SW480 (cell line): ENCODE data around the gene BMERB1.
"Not testable (repeated sequence)": the region's sequence is repeated elsewhere in the genome, so short reads cannot be mapped to it uniquely, and the experiment has no call there.

Experiments
- DNase-seq: peaks from one replicate; pipeline ENCODE4 v3.0.0-alpha.2; 2016; ENCODE audit warnings: low spot score

The BMERB1 gene

DNA sequence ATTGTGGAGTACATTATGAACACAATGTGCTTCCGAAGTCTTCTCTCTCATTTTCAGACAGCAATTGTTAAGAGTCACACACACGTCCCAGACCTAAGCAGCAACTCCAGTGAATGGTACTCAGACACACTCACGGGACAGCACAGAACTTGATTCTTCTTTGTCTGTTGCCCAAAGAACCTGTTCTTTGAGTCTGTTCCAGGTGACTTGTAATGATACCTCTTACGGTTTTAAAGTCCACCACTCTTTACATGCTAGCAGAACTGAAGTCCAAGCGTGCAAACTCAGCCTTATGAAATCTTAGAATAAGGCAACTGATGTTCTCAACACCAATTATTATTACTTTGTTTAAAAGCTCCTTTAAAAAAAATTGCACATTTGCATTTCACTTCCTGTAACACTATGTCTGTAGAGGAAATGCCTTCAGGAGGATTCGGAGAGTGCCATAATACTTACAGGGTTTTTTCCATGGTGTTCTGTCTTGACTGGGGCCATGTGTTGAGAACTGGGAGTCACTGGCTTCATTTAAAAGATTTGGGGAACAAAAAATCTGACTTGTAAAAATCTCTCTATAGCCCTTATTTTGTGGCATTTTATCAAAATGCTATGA is 160.4 kb downstream of the BMERB1 start:
- no peak for DNase-seq

DNA sequence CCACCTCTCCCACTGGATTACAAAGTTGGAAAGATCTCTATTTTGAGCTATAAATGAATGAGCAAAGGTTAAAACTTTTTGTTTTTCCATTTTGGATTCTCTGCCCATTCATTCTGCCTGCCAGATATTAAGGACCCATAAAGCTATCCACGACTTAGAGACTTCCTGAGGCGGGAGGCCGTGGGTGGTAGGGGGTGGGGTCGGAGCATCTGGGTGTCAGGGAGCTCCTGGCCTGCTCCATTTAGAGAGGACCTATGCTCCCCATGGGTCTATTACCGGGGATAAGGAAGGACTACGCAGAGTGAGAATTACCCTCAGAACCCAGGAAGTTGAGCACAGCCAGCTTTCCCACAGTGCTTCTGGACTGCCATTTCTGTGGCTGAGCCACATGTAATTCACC is 162.7 kb downstream of the BMERB1 start:
- no peak for DNase-seq

DNA sequence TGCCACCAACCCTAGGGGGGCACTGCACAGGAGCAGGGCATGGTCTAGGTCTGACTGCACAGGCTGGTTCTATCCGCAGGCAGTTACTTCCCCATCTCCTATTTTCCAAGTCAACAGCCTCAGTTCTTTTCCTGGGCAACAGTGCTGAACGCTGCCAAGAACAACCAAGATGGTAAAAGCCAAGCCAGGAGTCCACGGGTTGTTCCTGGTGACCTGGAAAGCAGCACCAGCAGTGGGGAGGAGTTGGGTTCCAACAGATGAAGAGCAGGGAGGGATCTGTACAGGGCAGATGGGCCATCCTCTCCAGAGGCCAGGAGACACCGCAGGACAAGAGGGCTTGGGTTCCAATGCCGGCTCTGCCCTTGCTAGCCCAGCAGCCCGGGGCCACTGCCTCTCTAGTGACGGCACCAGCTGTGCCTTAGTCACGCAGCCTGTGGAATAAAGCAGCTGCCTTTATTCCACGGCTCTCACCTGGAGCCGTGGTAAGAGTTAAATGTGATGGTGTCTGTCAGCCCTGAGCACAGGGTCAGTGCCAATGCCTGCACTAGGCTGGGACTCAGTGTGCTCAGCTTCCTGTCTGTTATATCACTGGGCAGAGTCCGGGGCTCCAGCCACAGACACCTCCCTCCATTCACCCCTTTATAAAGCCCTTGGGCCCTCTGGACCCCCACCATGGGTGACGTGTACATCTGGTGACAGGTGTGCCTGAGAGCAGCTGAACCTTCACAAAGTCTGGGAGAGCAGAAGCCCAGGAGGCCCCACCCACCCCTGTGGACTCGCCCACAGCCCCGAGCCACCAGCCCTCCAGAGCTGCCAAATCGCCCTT is 163.6 kb downstream of the BMERB1 start:
- DNase-seq: no peak

DNA sequence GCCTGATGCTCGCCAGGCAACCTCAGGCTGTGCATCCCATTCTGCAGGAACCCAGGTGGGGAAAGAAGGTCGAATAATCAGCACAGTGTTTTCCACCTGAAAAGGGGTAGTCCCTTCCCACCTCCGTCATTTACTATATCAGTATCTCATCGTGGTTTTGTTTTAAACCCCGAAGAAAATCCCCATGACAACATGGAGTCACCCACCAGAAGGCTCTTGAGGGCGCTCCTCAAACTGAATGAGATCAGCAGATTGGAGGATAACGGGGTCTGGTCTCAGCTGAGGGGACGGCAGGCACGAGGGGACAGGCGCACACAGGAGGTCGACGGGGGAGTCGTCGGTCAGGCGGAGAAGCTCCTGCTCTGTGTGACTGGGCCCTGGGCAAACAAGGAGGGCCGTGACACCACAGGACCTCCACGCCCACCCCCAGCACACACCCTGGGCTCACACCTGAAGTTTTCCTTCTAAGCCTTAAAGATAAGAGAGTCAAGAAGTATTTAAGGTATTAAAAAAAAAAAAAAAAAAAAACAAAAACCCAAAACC is 164.3 kb downstream of the BMERB1 start:
- no peak for DNase-seq

DNA sequence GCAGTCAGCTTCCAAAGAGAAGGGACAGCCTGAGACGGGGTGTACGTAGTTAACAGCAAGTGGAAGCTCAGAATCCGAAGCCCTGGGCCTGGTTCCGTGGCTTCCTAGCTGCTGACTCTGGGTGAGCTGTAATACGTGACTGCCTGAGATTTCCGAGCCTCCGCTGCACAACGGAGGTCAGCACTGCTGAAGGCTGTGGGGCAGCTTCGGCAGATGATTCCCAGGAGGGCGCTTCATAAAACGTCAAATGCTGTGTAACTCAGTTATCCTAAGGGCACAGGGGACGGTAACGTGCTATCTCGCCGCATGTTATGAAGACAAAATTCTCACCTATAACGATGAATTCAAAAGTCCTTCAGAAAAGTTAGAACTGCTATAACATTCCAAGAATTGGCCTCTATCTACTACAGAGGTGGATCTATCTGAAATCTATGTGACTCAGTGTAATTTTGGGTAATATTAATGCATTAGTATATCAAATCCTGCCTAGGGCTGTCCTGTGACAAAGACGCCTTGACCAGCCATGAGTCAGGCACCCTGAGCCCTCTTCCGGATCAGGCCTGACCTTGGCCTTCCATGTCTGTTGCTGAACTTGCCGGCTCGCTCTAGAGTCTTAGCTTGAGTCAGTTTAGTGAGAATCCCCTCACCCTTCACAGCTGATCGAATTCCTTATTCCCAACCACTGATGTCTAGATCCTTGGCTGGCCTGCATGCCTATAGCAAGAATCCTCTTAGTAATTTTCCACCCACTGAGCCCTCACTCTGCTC is 165.1 kb downstream of the BMERB1 start:
- no peak for DNase-seq

DNA sequence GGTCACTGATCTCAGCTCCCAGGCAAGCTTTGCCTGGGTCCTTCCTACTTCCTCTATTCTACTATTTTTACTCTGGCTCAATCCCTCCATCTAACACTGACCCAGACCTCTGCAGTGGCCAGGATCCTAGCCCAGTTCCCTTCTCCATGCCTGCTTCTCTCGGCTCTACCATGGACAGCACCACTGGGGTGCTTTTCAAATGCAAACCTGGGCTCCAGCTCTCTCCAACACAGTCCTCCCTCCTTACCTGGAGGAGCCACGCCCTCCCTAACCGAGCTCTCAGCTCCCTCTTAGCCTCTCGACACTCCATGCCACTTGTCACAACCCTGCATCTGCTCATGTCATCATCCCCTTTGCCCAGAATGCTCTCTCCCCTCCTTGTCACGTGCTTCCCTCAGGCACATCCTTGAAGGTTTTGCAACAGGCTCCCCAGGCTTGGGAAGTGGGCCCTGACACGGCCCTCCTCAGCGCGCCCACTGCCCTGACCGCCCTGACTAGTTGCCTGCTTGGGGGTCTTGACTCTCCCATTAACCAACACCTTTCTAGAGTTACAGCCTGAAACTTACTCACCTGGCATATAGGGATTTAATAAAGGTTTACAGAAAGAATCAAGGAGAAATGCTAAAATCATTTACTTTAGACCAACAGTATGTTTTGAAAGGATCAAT is 167.0 kb downstream of the BMERB1 start:
- DNase-seq: no peak

DNA sequence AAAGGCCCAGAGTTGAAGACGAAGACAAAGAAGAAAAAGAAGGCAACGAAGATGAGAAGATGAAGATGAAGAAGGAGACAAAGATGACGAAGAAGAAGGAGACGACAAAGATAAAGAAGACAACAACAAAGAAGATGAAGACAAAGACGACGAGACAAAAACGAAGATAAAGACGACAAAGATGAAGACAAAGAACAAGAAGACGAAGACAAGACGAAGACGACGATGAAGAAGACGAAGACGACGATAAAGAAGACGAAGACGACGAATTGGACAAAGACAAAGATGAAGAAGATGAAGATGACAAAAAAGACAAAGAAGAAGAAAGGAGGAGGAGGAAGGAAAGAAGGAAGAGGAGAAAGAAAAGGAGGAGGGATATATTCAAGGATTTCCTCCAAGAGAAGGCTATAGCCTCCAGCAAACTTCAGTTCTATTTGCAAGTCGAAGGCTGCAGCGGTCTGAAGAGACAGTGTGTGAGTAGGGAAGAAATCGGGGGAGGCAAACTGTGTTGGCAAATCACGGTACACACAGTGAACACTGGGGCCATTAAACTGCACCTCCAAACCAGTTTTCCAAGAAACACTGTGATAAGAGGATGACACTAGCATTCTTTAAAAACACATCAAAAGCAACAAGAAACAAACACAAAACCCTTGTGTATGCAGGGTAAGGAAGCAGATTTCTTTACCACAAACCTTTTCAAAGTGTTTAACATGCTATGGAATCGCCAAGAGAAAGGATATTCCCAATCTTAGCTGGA is 168.1 kb downstream of the BMERB1 start:
- DNase-seq: no peak

DNA sequence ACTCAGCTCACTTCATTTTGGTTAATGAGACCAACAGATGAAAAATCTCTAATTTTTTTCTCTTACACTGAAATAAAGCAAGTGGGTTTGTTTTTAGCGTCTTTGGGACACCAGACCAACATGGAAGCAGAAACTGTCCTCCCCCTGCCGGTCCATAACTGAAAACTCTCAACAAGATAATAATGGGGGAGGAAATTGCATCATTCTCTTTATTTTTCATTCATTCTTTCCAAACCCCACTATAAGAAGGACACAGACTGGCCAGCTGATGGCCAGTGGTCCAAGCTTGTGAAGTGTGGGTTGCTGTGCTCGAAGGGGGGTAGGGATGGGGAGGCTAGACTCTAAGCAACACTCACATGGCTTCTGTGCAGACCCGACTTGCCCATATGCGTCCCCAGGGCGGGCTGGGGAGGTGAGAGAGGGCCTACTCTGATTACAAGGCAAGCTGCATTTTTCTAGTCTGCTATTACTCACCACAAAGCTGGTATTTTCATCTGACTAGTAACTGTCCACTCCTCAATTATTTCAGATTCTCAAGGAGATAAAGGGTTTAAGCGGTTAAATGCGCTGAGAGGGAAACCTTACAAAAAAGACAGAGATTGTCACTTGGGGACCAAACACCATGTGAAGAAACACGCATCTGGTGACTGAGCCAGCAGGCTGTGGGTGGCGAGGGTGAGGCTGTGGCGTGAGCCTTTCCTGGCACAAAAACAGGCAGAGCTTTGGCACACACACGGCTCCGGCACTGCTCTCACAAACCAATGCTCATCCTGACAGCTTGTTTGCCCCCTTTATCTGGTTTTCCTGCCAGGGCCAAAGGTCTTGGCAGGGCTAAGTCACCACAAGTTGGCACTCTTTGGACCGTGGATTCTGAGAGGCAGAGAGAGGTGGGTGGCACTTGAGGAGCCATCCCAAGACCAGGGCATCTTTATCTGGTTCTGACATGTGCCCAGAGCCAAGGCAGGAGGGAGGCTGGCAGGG is 170.4 kb downstream of the BMERB1 start:
- no peak for DNase-seq

DNA sequence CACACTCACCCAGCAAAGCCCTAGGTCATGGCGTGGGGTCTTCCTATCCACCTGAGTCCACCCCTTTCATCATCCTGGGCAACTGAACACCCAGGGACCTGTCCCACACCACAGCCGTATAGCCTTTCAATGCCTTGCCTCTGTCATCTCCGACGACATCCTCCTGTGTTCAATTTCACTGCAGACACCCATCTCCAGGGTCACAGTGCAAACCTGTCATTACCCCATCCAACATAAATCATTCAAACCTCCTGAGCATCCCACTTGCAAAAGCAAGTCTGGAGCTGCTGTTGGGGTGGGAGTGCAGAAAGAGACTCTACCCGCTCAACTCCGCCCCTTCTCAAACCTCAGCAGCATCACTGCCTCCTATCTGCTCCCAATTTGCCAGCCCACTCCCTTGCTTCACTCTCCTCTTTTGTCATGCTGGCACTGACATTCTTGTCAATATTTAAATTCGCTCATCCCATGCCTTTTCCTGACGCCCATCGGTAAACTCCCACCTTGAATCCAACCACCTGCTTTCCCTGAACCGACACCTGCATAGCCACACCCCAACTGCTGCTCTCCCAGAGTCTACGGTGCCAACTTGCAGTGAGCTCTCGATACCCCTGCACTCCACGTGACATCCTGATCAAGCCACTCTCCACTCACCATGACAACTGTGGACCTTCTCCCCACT is 171.6 kb downstream of the BMERB1 start:
- no peak for DNase-seq

DNA sequence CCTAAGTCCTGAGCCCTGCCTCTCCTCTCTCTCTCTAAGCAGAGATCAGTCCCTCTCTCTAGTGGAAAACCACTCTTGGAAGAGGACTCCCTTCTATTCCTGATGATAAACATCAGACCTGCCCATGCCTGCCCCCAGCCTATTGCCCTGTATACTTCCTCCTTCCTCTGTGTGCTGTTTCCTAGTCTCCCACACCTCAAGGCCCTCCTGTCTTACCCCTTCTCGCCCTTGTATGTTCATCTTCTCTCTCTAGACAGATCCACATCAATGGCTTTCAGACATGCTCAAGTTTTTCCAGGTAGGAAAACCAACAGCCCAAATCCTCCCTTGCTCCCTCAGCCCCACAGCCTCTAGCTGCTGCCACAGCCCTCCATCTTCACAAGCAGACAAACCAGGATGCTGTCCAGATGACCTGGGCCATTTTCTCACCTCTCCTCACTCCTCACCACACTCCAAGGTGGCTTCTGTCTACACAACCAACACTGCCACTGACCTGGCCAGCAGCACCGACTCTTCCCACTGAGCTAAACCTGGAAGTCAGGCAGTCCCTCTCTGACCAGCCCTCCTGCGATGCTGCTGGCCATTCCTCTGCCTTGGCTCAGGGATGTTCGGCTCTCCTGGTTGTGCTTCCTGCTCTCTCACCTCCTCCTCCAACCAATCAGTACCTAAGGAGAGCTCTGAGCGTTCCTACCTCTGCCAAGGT is 172.3 kb downstream of the BMERB1 start:
- no peak for DNase-seq

DNA sequence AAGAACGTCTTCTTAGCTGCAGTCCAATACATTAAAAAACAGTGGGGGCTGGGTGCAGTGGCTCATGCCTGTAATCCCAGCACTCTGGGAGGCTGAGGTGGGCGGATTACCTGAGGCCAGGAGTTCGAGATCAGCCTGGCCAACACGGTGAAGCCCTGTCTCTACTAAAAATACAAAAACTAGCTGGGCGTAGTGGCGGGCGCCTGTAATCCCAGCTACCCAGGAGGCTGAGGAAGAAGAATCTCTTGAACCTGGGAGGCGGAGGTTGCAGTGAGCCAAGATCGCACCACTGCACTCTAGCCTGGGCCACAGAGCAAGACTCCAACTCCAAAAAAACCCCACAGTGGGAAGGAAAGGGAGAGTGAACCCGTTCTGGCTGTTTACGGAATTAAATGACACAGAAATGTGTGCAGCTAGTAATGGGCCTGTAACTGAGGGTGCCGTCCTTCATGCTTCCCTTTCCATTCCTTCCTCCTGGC is 172.9 kb downstream of the BMERB1 start:
- not testable (repeated sequence) for DNase-seq

DNA sequence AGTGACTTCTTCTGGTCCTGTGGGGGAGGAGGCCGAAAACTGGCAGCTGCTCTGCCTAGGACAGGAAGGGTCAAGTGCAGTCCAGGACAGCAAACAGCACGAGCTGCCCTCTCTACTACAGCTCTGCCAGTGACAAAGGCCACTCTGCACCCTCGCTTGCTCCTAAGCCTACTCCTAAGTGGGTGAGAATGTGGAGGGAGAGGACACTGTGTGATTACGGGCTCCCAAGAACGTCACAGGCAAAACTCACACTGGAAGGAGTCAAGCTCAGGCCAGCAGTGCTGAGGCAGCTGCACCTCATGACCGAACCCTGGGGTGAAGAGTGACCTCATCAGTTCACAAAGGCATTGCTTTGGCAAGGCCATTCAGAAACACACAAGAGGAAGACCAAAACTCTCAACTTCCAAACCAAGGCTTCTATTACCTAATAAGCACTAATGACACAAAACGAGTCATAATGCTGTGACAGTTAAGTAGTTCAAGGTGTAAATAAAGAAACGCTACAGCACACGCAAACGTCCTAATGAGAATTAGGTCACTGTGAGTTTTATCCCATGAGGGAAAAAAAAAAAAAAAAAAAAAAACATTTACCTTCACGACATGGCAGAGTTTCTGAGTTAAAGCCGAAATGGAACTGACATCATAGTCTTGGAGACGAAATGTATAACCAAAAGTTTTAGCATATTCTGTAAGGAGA is 173.5 kb downstream of the BMERB1 start:
- no peak for DNase-seq

DNA sequence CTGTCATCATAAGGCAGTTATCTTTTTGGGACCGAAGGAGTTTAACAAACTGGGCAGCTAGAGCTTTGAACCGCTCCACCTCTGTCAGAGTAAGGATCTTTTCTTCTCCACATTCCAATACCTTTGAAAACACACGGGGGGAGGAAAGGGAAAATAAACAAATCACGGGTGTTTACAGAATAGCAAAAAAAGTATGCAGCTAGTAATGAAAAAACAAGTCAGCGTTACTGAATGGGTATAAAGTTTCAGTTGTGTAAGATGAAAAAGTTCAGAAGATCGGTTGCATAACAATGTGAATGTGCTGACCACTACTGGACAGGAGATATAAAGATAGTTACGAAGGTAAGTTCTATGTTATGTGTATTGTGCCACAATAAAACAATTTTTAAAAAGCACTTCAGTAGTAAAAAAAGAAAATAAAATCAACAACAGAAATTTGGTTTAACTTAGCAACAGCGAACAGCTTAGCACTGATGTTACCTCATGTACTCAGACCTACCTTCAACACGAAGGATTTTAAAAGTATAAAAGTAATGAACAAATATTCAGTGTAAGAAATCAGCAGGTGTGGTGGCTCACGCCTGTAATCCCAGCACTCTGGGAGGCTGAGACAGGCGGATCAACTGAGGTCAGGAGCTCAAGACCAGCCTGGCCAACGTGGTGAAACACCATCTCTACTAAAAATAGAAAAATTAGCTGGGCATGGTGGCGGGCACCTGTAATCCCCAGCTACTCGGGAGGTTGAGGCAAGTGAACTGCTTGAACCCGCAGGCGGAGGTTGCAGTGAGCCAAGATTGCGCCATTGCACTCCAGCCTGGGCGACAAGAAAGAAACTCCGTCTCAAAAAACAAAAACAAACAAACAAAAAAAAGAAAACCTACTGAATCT is 174.3 kb downstream of the BMERB1 start:
- DNase-seq: no peak

DNA sequence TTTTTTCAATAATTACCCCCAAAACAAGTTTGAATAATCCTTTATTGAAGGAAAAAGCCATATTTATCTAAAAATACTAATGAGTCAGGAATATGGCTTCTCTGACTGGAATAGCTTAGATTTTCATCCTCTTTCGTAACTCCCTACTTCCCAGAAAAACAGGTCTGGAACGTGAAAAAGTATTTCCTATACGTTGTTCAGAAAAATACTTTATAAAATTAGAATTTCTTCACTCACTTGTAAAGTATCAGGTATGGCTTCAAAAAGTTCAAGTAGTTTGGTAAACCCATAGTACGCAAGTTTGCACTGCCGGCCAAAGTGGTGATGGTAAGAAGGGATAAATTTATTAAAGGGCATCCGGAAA is 174.9 kb downstream of the BMERB1 start:
- no peak for DNase-seq

DNA sequence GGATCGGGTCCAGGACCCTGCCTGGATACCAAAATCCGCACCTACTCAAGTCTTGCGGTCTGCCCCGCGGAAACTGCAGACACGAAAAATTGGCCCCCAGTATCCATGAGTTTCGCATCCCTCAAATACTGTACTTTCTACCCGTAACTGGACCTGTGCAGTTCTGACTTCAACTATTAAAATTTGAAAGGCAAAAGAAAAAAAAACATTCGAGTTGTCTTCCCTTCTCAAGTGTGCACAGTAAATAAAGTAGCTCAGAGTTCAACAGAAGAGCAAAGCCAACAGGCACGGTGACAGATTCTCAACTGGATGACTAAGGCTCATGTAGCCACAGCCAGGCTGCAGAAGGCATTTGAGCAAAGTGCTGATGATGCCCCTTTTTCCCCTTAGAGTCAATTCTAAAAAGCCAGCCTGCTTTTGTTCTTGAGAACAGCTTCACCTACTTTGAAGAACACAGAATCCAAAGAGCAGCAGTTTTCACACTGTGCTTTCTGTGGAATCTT is 176.0 kb downstream of the BMERB1 start:
- no peak for DNase-seq

DNA sequence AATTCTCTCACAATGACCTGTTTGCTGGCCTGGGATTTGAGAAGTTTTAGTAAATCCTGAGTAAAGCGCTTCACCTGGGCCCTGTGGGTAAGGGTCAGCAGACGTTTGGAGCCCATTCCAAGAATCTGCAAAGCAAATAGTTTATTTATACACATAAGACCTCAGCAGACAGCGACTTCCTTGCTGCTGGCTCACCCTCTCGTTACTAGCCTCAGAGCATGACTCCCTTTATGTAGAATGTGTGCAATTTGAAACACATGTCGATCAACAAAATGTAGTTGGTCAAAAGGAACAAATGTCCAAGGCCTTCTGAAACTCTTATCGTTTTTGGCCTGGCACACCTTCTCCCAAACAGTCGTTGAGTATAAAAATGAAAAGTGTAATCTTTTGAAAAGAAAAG is 177.2 kb downstream of the BMERB1 start:
- DNase-seq: no peak

DNA sequence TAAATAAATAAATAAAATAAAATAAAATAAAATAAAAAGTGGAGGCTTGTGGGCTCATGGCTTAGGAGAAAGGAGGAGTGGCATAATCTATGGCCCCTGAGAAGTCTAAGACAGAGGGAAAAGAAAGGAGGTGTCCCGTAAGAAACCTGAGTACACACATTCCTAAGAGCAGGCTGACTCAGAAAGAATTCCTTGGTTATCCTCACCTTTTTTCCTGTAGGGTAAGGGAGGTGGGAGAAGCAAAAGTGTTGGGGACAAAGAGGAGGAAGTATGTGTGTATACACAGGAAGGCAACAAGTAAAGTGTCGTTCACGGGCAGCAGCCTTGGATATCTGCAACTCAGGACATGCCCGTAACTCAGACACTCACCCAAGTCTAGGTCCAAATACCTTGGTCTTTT is 179.3 kb downstream of the BMERB1 start:
- DNase-seq: no peak
